HG02885 (cell line): Measurements from ENCODE around the gene FAT2.

Source experiments
- ATAC-seq: cut with Tn5 transposase; IDR thresholded peaks from one replicate; pipeline ENCODE4 v1.9.1; 2021; ENCODE audit warnings: mild to moderate bottlenecking; ENCODE audit not compliant: unreplicated experiment, poor library complexity

FAT2 gene, protein sequence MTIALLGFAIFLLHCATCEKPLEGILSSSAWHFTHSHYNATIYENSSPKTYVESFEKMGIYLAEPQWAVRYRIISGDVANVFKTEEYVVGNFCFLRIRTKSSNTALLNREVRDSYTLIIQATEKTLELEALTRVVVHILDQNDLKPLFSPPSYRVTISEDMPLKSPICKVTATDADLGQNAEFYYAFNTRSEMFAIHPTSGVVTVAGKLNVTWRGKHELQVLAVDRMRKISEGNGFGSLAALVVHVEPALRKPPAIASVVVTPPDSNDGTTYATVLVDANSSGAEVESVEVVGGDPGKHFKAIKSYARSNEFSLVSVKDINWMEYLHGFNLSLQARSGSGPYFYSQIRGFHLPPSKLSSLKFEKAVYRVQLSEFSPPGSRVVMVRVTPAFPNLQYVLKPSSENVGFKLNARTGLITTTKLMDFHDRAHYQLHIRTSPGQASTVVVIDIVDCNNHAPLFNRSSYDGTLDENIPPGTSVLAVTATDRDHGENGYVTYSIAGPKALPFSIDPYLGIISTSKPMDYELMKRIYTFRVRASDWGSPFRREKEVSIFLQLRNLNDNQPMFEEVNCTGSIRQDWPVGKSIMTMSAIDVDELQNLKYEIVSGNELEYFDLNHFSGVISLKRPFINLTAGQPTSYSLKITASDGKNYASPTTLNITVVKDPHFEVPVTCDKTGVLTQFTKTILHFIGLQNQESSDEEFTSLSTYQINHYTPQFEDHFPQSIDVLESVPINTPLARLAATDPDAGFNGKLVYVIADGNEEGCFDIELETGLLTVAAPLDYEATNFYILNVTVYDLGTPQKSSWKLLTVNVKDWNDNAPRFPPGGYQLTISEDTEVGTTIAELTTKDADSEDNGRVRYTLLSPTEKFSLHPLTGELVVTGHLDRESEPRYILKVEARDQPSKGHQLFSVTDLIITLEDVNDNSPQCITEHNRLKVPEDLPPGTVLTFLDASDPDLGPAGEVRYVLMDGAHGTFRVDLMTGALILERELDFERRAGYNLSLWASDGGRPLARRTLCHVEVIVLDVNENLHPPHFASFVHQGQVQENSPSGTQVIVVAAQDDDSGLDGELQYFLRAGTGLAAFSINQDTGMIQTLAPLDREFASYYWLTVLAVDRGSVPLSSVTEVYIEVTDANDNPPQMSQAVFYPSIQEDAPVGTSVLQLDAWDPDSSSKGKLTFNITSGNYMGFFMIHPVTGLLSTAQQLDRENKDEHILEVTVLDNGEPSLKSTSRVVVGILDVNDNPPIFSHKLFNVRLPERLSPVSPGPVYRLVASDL (N-terminal part only)

DNA sequence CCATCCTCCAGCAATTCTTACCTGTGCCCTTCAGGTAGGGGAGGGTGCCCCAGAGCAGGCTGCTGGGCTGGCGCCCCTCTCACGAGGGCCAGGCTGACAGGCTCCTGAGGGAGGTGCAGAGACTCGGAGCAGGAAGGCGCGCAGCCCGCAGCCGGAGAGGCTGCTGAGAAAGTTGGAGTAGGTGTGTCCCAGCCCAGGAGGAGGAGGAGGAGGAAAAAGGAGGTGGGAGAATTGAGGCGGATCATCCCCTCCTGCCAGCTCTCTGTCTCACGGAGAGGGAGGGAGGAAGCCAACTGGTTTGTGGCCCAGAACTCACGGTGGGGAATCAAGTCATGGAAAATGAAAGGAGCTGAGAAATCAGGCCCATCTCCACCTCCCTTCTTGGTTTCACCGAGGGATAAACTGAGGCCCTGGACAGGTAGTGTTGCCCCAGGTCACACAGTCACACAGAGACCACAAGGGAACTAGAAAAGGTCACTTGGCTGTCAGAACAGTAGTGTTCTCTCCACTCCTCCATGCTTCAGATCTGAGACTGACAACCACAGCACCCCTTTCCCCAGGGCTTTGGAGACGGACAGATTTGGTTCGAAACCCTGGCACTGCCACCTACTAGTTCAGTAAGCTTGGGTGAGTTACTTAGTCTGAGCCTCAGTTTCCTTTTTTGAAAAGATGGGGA, at the start of gene FAT2:
Gene FAT2, minus strand, starts transcription at position 188 of the 676 bp plus-strand sequence. CDS start 22,400 bp downstream, outside the sequence.
- no peak for ATAC-seq

DNA sequence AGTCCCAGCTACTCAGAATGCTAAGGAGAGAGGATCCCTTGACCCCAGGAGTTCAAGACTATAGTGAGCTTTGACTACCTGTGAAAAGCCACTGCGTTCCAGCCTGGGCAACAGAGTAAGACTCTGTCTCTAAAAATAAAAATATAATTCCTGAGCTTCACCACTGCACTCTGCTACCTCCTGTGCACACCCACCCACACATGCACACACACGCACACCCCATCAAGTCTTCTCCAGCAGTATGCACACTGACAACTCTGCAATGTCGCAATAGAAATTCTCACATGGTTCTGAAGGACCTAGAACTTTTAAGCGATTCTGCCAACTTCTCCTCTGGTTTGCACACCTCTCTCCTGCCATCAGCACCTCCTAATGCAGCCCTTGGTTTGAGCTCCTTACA, 47.5 kb upstream of the FAT2 start:
- no peak for ATAC-seq

DNA sequence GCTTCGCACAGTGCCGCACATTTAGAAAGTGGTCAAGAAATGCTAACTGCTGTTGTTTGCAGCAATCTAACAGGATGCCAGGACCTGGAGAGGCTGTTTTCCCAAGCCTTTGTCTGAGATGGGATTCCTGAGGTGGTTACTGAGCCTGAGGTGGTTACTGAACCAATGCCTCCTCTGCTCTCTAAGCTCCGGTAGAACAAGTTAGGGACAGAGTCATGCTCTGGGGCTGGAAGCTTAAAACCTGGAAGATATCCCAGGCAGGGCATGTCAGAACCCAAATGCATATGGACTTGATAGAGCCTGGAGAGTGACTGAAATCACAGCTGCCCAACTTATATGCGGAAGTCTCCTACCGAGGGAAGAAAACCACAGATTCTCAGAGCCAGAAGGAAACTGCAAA, 46.5 kb upstream of the FAT2 start:
- no peak for ATAC-seq

DNA sequence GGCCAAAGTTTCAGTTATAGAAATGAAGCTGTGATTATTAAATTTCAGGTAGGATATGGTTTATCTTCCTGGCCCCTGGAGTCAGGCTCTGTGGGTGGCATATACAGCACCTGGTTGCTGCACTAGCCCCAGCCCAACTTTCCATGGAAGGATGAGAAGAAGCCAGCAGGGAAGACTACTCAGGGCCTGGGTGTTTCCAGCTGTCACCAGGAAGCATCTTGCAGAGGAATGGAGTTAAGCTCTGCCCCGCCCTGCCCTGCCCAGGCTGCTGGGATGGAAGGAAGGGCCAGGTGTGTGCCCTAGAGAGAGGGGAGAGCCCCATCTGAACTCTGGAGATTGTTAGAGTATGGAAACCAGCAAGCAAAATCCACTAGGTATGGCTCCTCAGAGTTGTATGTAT, 42.8 kb upstream of the FAT2 start:
- ATAC-seq: no peak

DNA sequence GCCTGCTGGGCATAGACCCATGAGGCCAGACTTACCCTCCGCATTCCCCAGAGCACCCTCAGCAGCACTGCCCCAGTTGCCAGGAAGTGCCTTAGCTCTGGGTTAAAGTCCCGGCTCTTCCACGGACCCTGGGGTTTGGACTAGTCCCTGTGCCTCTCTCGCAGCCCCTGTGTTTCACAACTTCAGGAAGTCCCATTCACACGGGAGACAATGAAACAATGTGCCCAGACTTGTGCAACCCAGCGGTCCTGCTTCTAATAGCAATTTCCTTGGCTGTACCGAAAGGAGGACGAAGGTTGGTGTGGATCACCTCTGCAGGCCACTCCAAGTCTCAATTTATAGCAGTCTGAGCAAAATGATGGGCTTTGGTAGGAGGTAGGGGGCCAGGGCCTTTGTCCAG, 41.8 kb upstream of the FAT2 start:
- no peak for ATAC-seq

DNA sequence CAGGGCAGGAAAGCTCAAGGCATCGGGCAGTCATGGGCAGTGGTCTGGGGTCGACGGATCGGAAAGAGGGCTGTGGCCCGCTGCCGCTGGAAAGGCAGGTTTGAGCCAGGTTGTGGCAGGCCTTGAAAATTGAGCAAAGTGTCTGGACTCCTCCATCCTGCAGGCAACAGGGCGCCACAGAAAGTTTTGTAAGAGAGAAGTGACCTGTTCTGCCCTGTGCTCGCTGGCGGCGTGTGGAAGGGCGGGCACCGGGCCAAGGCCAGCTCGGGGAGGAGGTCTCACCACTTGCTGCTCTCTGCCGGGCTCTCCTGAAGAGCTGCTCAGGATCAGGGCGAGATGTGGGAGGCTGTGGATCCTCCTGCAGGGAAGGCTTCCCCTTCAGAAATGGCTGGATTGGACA, 41.4 kb upstream of the FAT2 start:
- no peak for ATAC-seq

DNA sequence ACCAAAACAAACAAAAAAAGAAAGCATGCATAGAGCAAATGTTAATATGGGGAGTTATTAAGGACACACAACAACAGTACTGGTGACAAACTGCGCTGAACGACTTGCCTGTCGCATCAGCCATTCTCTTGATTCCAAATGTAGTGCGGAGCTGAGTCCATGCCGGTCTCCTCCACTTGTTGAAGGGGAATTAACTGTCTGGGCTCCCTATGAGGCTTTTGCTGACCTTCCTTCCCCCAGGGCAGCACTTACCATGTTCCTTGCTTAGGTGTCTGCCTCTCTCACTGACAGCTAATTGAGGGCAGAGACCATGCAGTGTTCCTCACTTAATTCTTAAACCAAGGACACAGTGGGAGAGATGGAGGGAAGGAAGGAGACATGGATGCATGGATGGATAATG, 40.8 kb upstream of the FAT2 start:
- no peak for ATAC-seq

DNA sequence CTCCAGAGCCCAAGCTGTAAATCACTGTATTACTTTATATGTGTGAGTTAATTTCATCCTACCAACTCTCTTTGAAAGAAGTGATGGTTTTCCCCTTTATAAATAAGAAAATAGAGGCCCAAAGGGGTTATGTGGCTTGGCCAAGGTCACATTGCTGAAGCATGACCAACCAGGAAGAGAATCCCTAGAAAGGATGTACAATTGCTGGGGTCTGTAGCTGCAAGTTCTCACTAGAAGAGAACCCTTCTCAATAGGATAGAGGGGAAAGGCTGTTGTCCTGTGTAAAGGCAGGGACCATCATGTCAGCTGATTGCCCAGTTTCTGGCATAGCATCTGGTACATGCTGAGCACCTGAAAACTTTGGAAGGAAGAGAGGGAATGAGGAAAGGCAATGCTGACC, 39.0 kb upstream of the FAT2 start:
- ATAC-seq: no peak

DNA sequence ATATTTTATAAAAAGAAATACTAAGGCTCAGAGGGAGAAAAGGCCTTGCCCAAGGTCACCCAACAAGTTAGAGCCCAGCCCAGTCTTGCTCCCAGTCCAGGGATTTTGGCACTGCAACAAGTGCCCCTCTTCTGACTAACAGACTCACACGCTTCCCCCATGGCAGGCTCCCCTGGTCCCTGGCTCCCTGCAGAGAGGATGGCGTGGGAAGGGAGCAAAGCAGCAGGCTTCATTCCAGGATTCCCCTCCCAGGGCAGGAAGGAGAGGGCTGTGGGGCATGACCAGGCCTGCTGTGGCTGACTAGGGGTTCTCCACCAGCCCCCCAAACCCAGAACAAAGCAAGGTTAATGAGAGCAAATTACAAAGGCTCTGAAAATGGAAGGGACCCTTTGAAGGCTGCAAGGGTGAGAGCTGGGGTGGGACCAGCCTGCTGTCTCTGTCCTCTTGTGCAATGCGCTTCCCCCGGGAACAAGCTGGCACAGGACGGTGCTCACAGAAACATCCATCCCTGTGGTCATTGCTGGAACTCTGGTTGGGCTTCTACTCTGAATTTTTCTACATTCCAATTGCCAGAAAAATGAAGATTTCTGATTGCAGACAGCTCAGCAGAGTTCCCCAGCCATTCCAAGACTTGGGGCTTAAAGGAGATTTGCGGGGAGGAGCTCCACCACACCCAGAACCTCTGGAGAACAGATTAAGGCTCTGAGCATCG, 37.1 kb upstream of the FAT2 start:
- ATAC-seq: no peak

DNA sequence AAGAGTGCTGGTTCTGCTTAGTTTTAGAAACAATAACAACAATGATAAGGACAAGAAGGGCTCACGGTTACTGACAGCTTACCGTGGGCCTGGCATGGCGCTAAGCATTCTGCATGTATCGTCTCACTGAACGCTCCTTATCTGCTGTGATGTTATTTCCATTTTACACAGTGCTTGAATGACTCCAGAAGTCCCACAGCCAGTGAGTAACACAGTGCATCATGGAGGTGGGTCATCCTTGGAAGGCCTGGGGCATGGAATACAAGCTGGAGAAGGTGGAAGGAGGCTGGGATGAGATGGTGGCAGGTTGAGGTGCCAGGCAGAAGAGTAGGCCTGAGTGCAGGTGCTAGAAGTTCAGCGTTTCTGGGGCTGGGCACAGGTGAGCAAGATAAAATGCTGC, 36.5 kb upstream of the FAT2 start:
- no peak for ATAC-seq

DNA sequence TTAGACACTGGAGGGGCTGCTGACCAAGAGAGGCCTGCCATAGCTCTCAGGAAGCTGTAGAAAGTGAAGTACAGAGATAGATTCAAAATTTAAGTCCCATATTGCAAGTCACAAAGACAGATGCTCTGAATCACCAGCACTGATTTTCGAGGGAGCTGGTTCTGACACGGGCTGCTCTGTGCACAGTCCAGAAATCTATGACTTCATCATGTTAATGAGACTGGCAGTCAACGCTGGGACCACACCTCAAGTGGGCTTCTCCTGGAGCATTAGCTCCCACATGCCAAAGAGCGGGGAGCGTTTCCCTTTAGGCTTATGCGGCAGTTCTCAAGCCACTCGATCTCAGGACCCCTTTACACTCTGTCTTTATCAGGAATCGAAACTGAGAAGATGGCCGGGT, 34.2 kb upstream of the FAT2 start:
- no peak for ATAC-seq

DNA sequence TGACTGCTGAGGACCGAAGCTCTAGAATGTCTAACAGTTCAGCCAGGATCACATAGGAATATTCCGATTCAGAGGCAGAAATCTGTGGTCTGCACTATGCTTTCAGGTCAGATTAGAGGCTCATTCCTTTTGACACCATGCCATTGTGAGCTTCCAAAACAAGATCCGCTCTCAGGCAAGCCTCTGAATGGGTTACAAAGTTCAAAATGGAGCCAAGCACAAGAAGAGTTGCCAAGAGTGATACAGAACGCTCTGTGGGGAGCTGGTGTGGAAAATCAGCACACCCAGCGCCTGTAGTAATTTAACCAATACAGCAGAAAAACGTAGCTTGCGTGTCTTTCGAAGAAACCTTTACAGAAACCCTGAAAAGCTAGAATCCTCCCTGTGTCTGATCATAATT, 33.3 kb upstream of the FAT2 start:
- ATAC-seq: no peak

DNA sequence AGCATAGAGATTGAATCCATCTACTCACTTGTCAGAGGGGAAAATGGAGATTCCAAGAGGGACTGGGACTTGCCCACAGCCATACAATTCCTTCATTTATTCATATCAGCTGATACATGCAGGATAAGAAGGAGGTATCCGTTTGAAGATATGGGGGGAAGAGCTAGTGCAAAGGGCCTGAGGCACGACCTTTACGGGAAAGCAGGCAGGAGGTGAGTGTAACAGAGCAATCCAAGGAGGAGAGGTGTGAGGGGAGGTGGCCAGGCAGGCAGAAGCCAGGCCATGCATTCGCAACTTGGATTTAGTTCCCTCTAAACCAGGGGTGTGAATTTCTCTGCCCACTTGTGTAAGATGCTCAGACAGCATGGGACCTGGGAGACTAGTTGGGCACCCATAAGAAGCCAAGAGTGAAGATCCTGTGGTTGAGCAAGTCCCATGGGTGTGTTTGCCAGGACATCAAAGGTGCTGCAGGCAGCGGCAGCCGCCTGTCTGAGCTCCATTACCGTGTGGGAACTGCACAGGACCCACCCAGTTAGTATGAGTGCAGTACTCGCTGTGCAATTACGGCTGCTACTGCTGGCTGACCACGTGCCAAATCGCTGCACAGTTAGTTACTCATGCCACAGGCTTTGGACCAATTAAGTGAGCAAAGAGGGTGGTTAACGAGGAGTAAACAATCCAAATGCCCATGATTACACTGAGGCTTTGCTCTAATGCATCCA, 31.4 kb upstream of the FAT2 start:
- no peak for ATAC-seq

DNA sequence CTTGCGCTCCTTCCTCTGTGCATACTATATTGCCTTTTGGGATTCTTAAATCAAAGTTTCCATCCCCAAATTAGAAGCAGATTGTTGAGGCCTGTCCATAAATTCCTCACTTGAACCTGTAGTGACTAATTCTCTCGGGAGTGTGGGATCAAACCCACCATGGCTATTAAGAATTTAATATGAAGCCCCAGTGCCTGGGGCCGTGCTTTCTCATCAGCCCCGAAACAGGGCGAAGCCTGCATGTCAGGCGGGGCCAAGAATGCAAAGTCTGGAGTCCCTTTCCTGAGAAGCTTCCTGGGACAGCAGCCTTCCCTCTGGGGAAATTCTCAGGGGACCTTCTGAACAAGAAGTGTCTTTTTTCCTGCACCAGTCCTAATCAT, 29.3 kb upstream of the FAT2 start:
- ATAC-seq: no peak

DNA sequence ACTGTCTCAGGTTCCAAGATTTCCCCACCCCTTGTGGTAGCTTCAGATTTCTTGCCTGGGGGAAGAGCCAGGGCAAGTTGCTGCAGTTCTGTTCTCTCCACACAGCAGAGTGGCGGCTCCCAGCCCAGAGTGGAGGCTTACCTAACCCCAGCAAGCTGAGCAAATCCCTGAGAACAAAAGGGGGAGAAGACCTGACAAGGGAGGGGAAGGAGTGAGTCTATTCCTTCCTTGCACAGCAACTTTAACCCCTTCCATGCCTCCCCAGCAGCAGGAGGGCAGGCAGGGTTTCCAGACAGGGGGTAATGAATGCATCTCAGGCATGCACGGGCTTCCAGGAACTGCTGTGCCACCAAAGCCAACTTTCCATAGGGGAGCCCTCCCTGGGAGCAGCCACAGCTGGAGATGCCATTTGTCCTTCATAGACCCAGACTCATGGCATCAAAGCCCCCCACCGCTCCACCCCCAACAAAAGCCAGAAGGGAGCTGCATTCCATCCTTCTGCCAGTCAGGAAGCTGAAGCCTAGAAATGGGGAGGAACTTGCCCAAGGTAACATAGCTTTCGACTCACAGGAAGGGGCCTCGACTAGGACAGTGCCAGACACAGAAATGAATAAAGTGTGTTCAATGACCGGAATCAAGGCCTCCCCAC, 28.8 kb upstream of the FAT2 start:
- ATAC-seq: no peak

DNA sequence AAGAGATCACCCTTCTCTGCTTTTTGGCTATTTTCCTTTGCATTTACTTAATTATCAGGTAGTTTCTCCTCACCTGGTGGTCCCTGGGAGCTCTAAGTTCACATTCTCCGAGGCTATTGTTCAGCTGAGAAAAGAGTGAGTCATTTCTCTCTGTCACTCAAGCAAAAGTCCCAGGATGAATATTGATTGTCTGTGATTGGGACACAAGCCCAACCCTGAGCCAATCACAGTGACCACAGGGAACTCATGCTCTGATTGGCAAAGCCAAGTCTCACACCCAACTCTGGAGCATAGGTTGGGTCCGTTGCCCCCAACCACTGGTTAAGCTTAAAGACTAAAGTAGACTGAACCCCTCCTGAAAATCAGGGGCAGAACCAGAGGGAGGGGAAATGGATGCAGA, 27.8 kb upstream of the FAT2 start:
- no peak for ATAC-seq

DNA sequence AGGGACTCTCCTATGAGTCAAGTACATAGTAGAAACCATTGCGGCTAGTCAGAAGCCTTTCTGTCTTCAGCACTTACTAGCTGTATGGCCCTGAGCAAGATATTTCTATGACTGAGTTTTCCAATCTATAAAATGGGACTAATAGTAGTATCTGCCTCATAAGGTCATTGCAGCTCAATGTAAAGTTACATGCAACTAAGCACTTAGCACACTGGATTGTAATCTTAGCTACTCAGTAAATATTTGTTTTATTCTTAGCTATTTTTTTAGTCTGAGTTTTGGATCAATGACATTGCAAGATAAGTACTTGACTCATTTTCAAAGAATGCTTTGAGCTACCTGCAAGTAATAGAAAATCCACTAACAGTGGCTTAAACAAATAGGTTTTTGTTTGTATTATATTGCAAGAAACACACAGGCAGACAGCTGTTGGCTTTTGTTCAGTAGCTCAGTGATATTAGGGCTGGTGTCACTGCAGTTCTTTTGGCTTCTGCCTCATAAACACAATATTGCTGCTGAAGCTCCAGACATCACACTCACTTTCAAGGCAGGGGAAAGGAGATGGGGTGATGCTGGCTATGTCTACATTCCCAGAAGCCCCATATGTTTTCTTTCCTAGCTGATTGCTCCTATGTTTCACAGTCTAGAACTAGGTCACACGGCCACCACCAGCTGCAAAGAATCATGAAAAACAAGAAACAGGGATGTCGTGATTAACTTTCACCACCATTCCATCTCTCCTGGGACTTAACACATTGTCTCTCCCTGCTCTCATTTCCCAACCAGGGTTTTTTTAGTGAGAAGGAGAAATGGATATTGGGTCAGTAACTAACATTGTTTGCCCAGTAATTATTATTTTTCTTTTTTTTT, 26.9 kb upstream of the FAT2 start:
- ATAC-seq: no peak
